GM23338 (cell line): ENCODE data around the gene XPC.

Experiments
- CREB1 ChIP-seq: fragments of 250-450 bp; sonication (Bioruptor Pico); IDR thresholded peaks from 2 replicates; pipeline ENCODE4 v1.5.0; 2020; ENCODE audit warnings: low read depth, mild to moderate bottlenecking, moderate library complexity
- CTCF ChIP-seq, 2 experiments: fragments of 200-600 bp in 1 of 2; sonication (generic) in 1 of 2; conservative IDR thresholded peaks; 2 replicates each; pipeline versions ENCODE4 v1.5.1 to v1.6.1; 2016 to 2017; ENCODE audit warnings: antibody characterized with exemption in 2 of 2, low read depth in 2 of 2, mild to moderate bottlenecking in 2 of 2, moderate library complexity in 1 of 2
- POLR2AphosphoS5 ChIP-seq: IDR thresholded peaks from 2 replicates; pipeline ENCODE4 v1.6.1; 2016; ENCODE audit warnings: antibody characterized with exemption, low read depth
- TF ChIP-seq, protein P1 (sequence below): IDR thresholded peaks from one replicate; pipeline ENCODE4 v1.6.1; 2018; ENCODE audit warnings: antibody characterized with exemption; ENCODE audit not compliant: unreplicated experiment

DNA sequence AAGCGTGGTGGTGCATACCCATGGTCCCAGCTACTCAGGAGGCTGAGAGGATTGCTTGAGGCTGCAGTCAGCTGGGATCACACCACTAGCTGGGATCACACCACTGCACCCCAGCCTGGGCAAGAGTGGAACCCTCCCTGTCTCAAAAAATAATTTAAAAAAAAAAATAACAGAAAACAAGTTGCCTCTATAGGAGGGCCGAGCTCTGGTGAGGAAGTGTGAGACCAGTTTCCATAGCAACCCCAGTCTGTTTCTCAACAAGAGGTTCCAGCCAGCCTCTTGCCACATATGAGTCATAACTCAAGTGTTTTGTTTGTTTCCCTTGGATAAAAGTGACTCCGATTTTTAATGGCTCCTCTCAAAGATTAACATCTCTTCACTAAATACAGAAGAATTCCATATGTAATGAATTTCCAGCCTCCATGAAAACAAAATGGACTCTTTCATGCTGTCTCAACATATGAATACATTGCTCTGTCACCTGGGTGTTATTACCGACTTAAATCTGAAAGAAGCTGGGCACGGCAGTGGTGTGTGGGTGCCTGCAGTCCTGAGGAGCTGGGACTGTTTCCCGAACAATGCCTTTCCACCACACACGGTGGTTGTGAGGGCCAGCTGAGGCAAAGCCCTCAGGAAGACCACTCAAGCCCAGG lies 33.9 kb downstream of the XPC start:
- TF ChIP-seq CTCF (conservative IDR thresholded peaks at IDR 0.05; ENCODE audit: low read depth in 2 of 2) = no peak
- TF ChIP-seq, protein P1, sequence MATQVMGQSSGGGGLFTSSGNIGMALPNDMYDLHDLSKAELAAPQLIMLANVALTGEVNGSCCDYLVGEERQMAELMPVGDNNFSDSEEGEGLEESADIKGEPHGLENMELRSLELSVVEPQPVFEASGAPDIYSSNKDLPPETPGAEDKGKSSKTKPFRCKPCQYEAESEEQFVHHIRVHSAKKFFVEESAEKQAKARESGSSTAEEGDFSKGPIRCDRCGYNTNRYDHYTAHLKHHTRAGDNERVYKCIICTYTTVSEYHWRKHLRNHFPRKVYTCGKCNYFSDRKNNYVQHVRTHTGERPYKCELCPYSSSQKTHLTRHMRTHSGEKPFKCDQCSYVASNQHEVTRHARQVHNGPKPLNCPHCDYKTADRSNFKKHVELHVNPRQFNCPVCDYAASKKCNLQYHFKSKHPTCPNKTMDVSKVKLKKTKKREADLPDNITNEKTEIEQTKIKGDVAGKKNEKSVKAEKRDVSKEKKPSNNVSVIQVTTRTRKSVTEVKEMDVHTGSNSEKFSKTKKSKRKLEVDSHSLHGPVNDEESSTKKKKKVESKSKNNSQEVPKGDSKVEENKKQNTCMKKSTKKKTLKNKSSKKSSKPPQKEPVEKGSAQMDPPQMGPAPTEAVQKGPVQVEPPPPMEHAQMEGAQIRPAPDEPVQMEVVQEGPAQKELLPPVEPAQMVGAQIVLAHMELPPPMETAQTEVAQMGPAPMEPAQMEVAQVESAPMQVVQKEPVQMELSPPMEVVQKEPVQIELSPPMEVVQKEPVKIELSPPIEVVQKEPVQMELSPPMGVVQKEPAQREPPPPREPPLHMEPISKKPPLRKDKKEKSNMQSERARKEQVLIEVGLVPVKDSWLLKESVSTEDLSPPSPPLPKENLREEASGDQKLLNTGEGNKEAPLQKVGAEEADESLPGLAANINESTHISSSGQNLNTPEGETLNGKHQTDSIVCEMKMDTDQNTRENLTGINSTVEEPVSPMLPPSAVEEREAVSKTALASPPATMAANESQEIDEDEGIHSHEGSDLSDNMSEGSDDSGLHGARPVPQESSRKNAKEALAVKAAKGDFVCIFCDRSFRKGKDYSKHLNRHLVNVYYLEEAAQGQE = no peak
- TF ChIP-seq POLR2AphosphoS5 = no peak
- no peak for TF ChIP-seq CREB1 (CRISPR knock-in tag)
